Large intestine (tissue), 3 donors: Measurements from ENCODE around the gene RHOG. TPM values are rescaled to one million over a fixed set of nuclear protein-coding genes. Genes with fewer than 3 reads are reported as not detected.
"Not testable (repeated sequence)": the region's sequence is repeated elsewhere in the genome, so short reads cannot be mapped to it uniquely, and the experiment has no call there.

Experiments
- DNase-seq, 2 donors: peaks; one replicate each; pipeline versions ENCODE4 v3.0.0 to v3.0.0-alpha.2; 2013
- H3K27ac ChIP-seq: one replicate; pipeline ENCODE4 v1.5.1; 2013; ENCODE audit warnings: low read length
- H3K27me3 ChIP-seq: 2 replicates; pipeline ENCODE4 v1.6.1; 2013; ENCODE audit warnings: low read length; ENCODE audit not compliant: control insufficient read depth, insufficient read depth
- H3K36me3 ChIP-seq: 2 replicates; pipeline ENCODE4 v1.6.1; 2013; ENCODE audit warnings: low read length; ENCODE audit not compliant: control insufficient read depth, insufficient read depth
- H3K4me1 ChIP-seq: one replicate; pipeline ENCODE4 v1.6.1; 2013; ENCODE audit warnings: low read length; ENCODE audit not compliant: control insufficient read depth, insufficient read depth
- H3K4me3 ChIP-seq: one replicate; pipeline ENCODE4 v1.5.1; 2013; ENCODE audit warnings: low read length
- H3K9me3 ChIP-seq: one replicate; pipeline ENCODE4 v1.6.1; 2013; ENCODE audit warnings: mild to moderate bottlenecking, low read depth, low read length, moderate library complexity; ENCODE audit not compliant: control insufficient read depth
- WGBS: methylation state at CpG from one replicate; pipeline ENCODE4 v1.1.5; 2013; ENCODE audit warnings: low lambda C conversion rate; ENCODE audit not compliant: insufficient coverage; 5-methylcytosine and 5-hydroxymethylcytosine counted together
- polyA plus RNA-seq: library from polyadenylated mRNA; unstranded; fragments of 120-200 nt; gene quantifications from one replicate; pipeline ENCODE4 v1.2.1, GENCODE V29; 2013

Gene RHOG
- polyA plus RNA-seq, 1 donor: 48.9 TPM

- H3K4me3 ChIP-seq: peak overlapping the region; percentile 99
- peak in 1 of 2 donors; percentile 27 for DNase-seq
- no peaks in the 10 kb centered on the region for H3K27me3 ChIP-seq
- peaks cover 26% of the 10 kb centered on the region for H3K36me3 ChIP-seq
- H3K27ac ChIP-seq: peak overlapping the region; percentile 96
- 10% methylated on average over 1 of the region's 14 CpGs for WGBS
- peaks cover 6% of the 10 kb centered on the region for H3K4me1 ChIP-seq
- no peaks in the 10 kb centered on the region for H3K9me3 ChIP-seq
These were observed 44.4 kb downstream of the RHOG start for GRCh38 chr11:3796346-3796745.

GRCh38 chr11:3796002-3796311, 44.8 kb downstream of the RHOG start:
- WGBS: 59% methylated on average over 6 of the region's 6 CpGs
- DNase-seq: no peak
- Histone ChIP-seq H3K27ac (no peak overlapping the region), H3K9me3 (no peaks in the 10 kb centered on the region), H3K27me3 (no peaks in the 10 kb centered on the region), H3K36me3 (peaks cover 26% of the 10 kb centered on the region), H3K4me3 (peak overlapping the region; percentile 99), H3K4me1 (peaks cover 6% of the 10 kb centered on the region)

GRCh38 chr11:3795131-3796001, 45.4 kb downstream of the RHOG start:
- Histone ChIP-seq H3K36me3 (peaks cover 27% of the 10 kb centered on the region), H3K27ac (no peak overlapping the region), H3K27me3 (no peaks in the 10 kb centered on the region), H3K9me3 (no peaks in the 10 kb centered on the region), H3K4me3 (peak overlapping the region; percentile 99), H3K4me1 (peaks cover 6% of the 10 kb centered on the region)
- 94% methylated on average over 3 of the region's 8 CpGs for WGBS
- DNase-seq: no peak

- peaks cover 31% of the 10 kb centered on the region for H3K36me3 ChIP-seq
- not testable (repeated sequence) for H3K4me3 ChIP-seq, H3K27me3 ChIP-seq, H3K4me1 ChIP-seq, H3K9me3 ChIP-seq, DNase-seq, H3K27ac ChIP-seq
- WGBS: no CpG with 5 or more reads among the region's 10 CpGs
These were observed 46.4 kb downstream of the RHOG start for GRCh38 chr11:3794387-3794786.

GRCh38 chr11:3786781-3787428, 53.9 kb downstream of the RHOG start:
- no peak overlapping the region for H3K27ac ChIP-seq
- H3K36me3 ChIP-seq: peaks cover 14% of the 10 kb centered on the region
- H3K27me3 ChIP-seq: no peaks in the 10 kb centered on the region
- no peaks in the 10 kb centered on the region for H3K4me1 ChIP-seq
- WGBS: no CpG with 5 or more reads among the region's 8 CpGs
- no peaks in the 10 kb centered on the region for H3K9me3 ChIP-seq
- DNase-seq: no peak
- H3K4me3 ChIP-seq: no peak overlapping the region

- H3K27me3 ChIP-seq: no peaks in the 10 kb centered on the region
- WGBS: 100% methylated on average over 2 of the region's 4 CpGs
- peaks cover 29% of the 10 kb centered on the region for H3K36me3 ChIP-seq
- no peak for DNase-seq
- H3K9me3 ChIP-seq: no peaks in the 10 kb centered on the region
- no peak overlapping the region for H3K27ac ChIP-seq
- H3K4me3 ChIP-seq: no peak overlapping the region
- no peaks in the 10 kb centered on the region for H3K4me1 ChIP-seq
These were observed 57.1 kb downstream of the RHOG start for GRCh38 chr11:3783611-3784010.

GRCh38 chr11:3782963-3783362, 57.8 kb downstream of the RHOG start:
- Histone ChIP-seq H3K27ac (no peak overlapping the region), H3K27me3 (no peaks in the 10 kb centered on the region), H3K4me3 (no peak overlapping the region), H3K9me3 (no peaks in the 10 kb centered on the region), H3K4me1 (no peaks in the 10 kb centered on the region), H3K36me3 (peaks cover 35% of the 10 kb centered on the region)
- DNase-seq: no peak
- 92% methylated on average over 2 of the region's 5 CpGs for WGBS

- H3K27me3 ChIP-seq: no peaks in the 10 kb centered on the region
- H3K27ac ChIP-seq: no peak overlapping the region
- DNase-seq: no peak
- H3K36me3 ChIP-seq: peaks cover 40% of the 10 kb centered on the region
- no CpG with 5 or more reads among the region's 2 CpGs for WGBS
- no peaks in the 10 kb centered on the region for H3K4me1 ChIP-seq
- no peak overlapping the region for H3K4me3 ChIP-seq
- no peaks in the 10 kb centered on the region for H3K9me3 ChIP-seq
These were observed 59.3 kb downstream of the RHOG start for GRCh38 chr11:3781423-3781822.

Other genes starting within 250 kb of the RHOG start
- gene ART5, start 199.0 kb downstream of the RHOG start, polyA plus RNA-seq: 0.25 TPM
- not detected for gene ART1, start 195.8 kb downstream of the RHOG start, polyA plus RNA-seq
- 2.4 TPM for gene CHRNA10, start 169.6 kb downstream of the RHOG start, polyA plus RNA-seq
- 54.8 TPM for gene NUP98, start 43.4 kb downstream of the RHOG start, polyA plus RNA-seq
- 144 TPM for gene PGAP2, start 32.4 kb downstream of the RHOG start, polyA plus RNA-seq
- gene STIM1, start 14.7 kb upstream of the RHOG start, polyA plus RNA-seq: 24.9 TPM